ENCODE measurements around the gene MAD2L2. TPM values are rescaled to one million over a fixed set of nuclear protein-coding genes. Genes with fewer than 3 reads are reported as not detected.

The MAD2L2 gene
- total RNA-seq, 1 experiment from 2014 or later = 84.8 TPM

- no peaks in the 10 kb centered on the region for H3K36me3 ChIP-seq (ENCODE audit: control insufficient read depth, insufficient read depth, low read length)
- H3K9me3 ChIP-seq (ENCODE audit: control insufficient read depth, insufficient read depth, low read depth, low read length) = no peaks in the 10 kb centered on the region
- BruUV-seq (replicated peaks) = no TSS peak
- POLR2A ChIA-PET = no interaction called here
- no peak for TF ChIP-seq CTCF (IDR thresholded peaks at IDR 0.05)
- no peak for TF ChIP-seq TCF7L2 (IDR thresholded peaks at IDR 0.05; ENCODE audit: low read depth, low read length)
- no peak for TF ChIP-seq SIN3A (IDR thresholded peaks at IDR 0.05; ENCODE audit: borderline replicate concordance, insufficient read depth, low read depth, low read length)
- no peak for TF ChIP-seq REST (IDR thresholded peaks at IDR 0.05; ENCODE audit: insufficient read depth in 1 of 2, low read depth in 2 of 2, low read length in 1 of 2)
- TF ChIP-seq POLR2AphosphoS5 (IDR thresholded peaks at IDR 0.05; ENCODE audit: low read depth, low read length) = no peak; the same call in 1 of the 2 replicates
- DNase-seq (ENCODE audit: low read depth, low spot score) (no peak), ATAC-seq (no peak)
- in situ Hi-C loops (cut with HindIII; ENCODE audit: low pct_unique_long_range_greater_than_20kb, low sequenced_read_pairs) (no loop called here), intact Hi-C loops (cut with micrococcal nuclease; ENCODE audit: unreplicated experiment) (loop anchor here (5.0 to 10.0 kb wide), 3 partner anchors 305 to 605 kb away; no protein-coding TSS in a partner anchor)
- no peaks in the 10 kb centered on the region for H3K4me1 ChIP-seq (ENCODE audit: control insufficient read depth, insufficient read depth, low read length)
- no peak overlapping the region for H3K27ac ChIP-seq (ENCODE audit: low read length)
- H3K27me3 ChIP-seq (ENCODE audit: control insufficient read depth, insufficient read depth, low read length) = peaks cover 5% of the 10 kb centered on the region; the same call in 1 of the 2 replicates
- H3K4me3 ChIP-seq (ENCODE audit: low read depth in 2 of 2, low read length in 2 of 2) = no peak overlapping the region
- CTCF ChIA-PET = interaction anchor here (0.5 kb wide), 1 partner anchor 70 kb away, joined by 4 read pairs; no protein-coding TSS in a partner anchor
These were observed 40.8 kb downstream of the MAD2L2 start for GRCh38 chr1:11640101-11640500.

- no peaks in the 10 kb centered on the region for H3K9me3 ChIP-seq (ENCODE audit: control insufficient read depth, insufficient read depth, low read depth, low read length)
- DNase-seq (ENCODE audit: low read depth, low spot score) (no peak), ATAC-seq (no peak)
- no peak overlapping the region for H3K27ac ChIP-seq (ENCODE audit: low read length)
- POLR2A ChIA-PET = no interaction called here
- CTCF ChIA-PET = interaction anchor here (0.7 kb wide), 1 partner anchor 265 kb away, joined by 4 read pairs; no protein-coding TSS in a partner anchor
- no peaks in the 10 kb centered on the region for H3K36me3 ChIP-seq (ENCODE audit: control insufficient read depth, insufficient read depth, low read length)
- H3K27me3 ChIP-seq (ENCODE audit: control insufficient read depth, insufficient read depth, low read length) = peaks cover 5% of the 10 kb centered on the region; the same call in 1 of the 2 replicates
- in situ Hi-C loops (cut with HindIII; ENCODE audit: low pct_unique_long_range_greater_than_20kb, low sequenced_read_pairs) (no loop called here), intact Hi-C loops (cut with micrococcal nuclease; ENCODE audit: unreplicated experiment) (no loop called here)
- TF ChIP-seq REST (IDR thresholded peaks at IDR 0.05; ENCODE audit: insufficient read depth in 1 of 2, low read depth in 2 of 2, low read length in 1 of 2) (no peak), TCF7L2 (IDR thresholded peaks at IDR 0.05; ENCODE audit: low read depth, low read length) (no peak), SIN3A (IDR thresholded peaks at IDR 0.05; ENCODE audit: borderline replicate concordance, insufficient read depth, low read depth, low read length) (no peak)
- no peak overlapping the region for H3K4me3 ChIP-seq (ENCODE audit: low read depth in 2 of 2, low read length in 2 of 2)
- H3K4me1 ChIP-seq (ENCODE audit: control insufficient read depth, insufficient read depth, low read length) = no peaks in the 10 kb centered on the region
- BruUV-seq (replicated peaks) = no TSS peak
These were observed 41.6 kb downstream of the MAD2L2 start for GRCh38 chr1:11639372-11639771.

Measured in Panc1 (cell line).